ENCODE measurements around the gene KDM6A.
"Not testable (repeated sequence)": the region's sequence is repeated elsewhere in the genome, so short reads cannot be mapped to it uniquely, and the experiment has no call there.

The KDM6A gene

DNA sequence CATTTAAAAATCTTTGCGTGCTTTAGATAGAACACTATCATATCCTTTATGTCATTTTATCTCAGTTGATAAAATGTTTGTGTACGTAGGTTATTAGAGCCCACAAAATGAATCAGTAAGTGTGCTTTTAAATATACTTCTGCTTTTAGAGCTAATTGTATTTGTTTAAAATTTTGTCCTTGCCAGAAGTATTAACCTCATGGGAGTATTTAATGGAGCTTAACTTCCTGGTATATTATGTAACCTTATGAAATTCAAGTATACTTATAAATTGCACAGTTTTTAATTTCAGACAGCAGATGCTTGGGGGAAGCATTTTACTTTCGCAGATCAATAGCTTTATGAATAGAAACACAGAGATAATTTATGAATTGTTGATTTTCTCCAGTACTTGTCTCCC lies 237.5 kb downstream of the KDM6A start:
- DNase-seq (ENCODE audit: low read depth) = no peak

DNA sequence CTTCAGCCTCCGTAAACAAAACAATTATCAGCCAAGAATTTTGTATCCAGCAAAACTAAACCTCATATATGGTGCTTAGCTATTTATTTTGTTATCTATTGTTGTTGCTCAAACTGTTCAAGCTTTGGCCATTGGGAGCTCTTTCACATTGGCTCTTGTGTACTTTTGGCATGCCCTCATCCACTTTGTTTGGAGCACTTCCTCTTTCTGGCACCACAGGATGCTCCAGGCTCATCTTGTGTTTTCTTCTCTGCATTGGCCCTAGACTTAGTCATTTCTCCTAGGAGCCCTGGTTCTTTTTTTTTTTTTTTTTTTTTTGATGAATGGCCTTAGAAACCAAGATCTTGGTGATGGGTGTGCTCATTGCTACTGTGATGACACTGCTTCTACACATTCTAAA lies 253.2 kb downstream of the KDM6A start:
- no peak for DNase-seq (ENCODE audit: low read depth)

DNA sequence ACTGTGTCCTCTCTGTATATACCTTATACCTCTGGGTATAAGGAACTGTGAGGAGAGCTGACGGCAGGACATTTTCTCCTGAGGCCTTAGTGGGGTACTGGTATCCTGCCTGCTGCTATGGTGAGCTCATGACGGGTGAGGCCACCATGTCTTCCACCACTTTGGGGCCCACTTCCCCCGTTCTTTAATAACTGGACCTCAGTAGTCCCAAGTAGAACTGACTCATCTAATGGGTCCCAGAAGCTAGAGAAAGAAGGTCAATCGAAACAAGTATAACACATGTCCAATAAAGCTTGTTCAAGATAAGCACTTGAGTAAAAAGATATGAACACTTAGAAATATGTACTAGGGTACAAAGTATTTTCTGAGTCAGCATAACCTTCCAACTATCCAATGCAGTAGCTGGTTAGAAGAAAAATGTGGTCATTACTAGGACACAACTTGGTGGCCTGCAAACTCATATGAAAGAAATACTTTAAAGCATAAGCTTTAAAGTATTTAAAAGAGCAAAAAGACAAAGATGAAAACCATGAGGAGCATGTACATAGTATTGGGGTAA lies 256.0 kb downstream of the KDM6A start:
- DNase-seq (ENCODE audit: low read depth) = no peak

DNA sequence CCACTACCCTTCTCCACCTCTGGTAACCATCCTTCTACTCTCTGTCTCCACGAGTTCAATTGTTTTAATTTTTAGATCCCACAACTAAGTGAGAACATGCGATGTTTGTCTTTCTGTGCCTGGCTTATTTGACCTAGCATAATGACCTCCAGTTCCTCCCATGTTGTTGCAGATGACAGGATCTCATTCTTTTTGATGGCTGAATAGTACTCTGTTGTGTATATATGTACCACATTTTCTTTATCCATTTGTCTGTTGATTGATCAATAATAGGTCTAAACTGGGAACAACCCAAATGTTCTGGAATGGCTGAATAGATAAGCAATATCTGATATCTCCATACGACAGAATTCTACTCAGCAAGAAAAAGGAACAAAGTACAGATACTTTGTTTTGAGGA lies 260.5 kb downstream of the KDM6A start:
- DNase-seq (ENCODE audit: low read depth) = no peak

DNA sequence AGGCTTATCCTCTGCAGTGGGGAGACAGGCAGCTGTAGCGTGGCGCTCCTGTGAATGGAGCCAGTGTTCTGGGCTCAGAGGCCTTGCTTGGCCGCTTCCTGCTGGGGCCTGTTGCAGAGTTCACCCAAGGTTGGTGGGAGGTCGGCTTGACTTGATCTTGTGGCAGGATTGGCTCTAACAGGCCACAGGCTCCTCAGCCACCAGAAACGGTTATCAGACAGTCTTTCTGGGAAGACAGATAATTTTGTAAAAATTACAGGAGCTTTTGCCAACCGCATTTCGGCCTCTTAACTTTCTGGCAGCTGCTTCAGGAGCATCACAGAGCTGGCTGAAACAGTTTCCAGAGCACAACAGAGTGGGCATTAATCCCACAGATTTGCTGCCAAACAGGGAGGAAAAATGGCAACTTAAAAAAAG lies 261.3 kb downstream of the KDM6A start:
- no peak for DNase-seq (ENCODE audit: low read depth)

DNA sequence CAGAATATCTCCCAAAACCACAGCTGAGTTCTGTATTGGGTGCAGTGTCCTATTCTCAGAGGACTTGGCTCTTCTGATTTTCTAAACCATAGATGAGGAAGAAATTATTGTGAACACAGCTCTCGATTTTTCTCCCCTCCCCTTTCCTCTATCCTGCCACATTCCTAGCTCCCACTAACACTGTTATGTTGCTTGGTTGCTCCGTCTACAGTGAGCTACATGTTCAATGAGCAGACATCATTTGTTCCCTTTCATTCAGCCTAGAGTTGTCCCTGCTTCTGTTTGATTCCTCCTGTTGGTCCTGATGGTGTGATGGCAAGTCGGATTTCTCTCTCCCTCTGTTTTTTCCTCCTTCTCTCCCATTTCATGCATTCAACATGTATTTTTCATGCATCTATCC lies 261.8 kb downstream of the KDM6A start:
- no peak for DNase-seq (ENCODE audit: low read depth)

DNA sequence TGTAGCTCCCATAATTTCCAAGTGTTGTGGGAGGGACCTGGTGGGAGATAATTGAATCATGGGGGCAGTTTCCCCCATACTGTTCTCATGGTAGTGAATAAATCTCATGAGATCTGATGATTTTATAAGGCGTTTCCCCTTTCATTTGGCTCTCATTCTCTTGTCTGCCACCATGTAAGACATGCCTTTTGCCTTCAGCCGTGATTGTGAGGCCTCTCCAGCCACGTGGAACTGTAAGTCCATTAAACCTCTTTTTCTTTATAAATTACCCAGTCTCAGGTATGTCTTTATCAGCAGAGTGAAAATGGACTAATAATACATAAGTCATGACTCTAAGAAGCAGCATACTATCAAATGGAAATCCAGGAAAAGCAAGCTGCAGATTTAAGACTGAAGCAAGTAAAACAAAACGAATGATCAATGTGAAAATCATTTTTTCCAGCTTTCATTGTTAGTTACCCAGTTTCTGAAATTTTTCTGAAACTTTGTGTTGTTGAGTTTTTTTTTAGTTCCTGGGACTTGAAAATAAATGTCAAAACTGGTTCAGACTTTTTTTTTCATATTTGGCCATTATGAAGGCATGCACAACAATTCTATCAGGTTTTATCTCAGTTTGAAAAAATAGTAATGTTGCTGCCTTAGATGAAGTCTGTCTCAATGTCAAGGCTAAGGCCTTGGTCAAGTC lies 262.5 kb downstream of the KDM6A start:
- DNase-seq (ENCODE audit: low read depth) = not testable (repeated sequence)

DNA sequence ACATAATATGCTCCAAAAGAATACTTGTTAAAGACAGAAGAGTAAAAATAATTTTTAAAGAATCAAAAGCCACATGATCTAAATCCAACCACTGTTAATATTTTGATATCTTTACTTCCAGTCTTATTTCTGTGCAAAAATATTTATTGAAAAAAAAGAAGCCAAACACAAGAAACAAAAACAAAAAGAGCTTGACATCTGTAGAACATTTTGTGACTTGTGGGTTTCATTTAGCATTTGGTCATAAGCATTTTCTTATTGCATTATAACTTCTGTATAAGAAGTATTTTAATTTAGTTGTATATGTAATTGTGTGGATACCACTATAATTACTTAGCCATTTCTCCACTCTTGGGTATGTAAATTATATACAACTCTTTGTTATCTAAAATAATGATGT lies 264.5 kb downstream of the KDM6A start:
- DNase-seq (ENCODE audit: low read depth) = no peak

DNA sequence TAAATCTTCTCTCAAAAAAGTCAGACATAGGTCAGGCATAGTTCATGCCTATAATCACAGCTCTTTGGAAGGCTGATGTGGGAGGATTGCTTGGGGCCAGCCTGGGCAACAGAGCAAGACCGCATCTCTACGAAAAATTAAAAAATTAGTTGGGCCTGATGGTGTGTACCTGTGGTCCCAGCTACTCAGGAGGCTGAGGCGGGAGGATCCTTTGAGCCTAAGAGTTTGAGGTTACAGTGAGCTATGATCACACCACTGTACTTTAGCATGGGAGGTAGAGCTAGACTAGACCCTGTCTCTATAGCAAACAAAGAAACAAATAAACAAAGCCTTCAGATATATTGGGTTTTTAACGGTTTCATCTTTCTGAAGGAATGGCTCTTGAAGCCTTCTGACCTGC lies 265.5 kb downstream of the KDM6A start:
- no peak for DNase-seq (ENCODE audit: low read depth)

DNA sequence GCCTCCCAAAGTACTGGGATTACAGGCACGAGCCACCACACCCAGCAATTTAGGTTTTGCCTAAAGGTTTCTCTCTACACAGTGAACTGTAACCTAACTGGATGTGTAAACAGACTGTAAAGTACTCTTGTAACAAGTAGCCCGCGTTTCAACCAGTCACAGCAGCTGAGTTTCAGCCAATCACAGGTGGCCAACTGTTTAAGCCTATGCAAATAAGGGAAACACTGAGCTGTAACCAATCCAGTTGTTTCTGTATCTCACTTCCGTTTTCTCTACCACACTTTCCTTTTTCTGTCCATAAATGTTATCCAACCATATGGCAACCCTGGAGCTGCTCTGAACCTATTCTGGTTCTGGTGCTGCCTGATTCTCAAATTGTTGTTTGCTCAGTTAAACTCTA lies 267.8 kb downstream of the KDM6A start:
- no peak for DNase-seq (ENCODE audit: low read depth)

DNA sequence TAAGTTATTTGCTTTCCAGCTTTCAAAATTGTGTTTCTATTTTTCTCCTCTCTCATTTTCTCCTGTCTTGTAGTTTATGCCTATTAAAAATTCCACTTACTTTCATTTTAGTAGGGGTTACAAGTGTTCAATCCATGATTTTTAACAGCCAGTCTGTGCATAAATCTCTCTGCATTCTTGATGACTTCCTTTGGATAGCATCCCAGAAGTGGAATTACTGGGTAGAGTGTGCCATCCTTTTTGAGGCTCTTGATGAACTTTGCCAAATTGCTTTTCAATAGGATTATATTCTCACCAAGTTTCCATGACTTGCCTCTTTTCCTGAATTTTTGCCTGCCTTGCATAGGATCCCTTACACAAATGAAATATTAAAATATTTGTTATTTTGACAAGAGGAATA lies 269.2 kb downstream of the KDM6A start:
- DNase-seq (ENCODE audit: low read depth) = no peak

DNA sequence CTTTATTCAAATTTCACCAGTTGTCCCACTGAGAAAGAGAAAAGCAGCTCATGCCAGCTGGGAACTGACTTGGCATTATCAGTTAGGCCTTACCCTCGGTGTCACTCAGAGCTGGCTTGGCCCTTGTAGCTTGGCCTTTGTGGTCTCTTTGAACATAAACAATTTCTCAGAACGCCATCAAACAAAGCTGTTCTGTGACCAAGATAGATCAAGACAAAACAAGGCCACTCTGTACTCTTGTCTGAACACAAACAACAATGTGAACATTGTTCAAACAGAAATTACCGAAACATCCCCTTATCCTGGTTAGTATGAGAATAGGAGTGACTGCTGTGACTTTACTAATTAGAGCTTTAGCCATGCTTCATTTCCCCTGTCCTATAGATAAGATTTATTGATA lies 270.5 kb downstream of the KDM6A start:
- no peak for DNase-seq (ENCODE audit: low read depth)

DNA sequence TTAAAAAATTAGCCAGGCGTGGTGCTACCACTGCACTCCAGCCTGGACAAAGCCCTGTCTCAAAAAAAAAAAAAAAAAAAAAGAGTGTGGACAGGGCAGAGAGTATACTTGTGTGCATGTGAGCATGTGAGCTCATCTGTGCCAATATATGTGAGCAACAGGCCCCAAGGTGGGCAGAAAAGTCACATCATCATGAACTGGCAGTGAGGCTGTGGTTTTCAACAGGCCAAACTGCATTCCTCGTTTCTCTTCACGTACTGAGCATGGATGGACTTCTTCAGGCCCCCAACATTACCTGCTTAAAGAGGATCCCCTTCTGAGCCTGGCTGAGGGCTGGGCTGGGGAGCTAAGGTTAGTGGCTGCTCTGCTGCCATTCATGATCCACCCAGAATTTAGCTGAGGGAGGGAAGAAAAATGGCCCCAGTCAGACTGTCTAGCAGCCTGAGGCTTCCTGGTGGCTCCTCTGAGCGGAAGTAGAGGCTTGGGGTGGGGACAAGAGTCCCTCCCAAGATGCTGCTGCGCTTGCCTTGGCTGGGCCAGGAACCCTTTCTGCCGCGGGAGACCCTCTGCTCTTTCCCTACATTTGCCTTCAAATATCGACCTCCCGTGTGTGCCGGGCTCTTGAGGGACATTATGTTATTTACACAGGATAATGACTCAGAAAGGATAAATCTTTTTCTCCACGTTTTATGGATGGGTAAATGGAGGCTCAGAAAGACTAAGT lies 272.7 kb downstream of the KDM6A start:
- no peak for DNase-seq (ENCODE audit: low read depth)

DNA sequence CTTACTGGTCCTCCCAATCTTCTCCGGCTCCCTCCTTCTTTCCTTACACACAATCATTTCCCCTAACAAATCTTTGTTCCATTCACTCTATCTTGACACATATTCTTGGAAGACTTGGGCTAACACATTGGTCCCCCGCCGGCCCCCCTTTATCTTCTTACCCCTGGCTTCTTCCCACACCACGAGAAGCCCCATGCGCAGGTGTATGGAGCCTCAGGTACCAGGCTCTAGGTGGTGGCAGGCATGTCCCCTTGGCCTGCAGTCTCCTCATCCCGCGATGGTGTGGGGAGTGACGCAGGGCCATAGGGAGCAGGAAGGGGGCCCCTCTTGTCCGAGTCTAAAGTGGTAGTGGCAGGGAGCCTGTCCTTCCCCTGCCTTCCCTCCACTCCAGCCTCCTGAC lies 277.8 kb downstream of the KDM6A start:
- DNase-seq (ENCODE audit: low read depth) = no peak

DNA sequence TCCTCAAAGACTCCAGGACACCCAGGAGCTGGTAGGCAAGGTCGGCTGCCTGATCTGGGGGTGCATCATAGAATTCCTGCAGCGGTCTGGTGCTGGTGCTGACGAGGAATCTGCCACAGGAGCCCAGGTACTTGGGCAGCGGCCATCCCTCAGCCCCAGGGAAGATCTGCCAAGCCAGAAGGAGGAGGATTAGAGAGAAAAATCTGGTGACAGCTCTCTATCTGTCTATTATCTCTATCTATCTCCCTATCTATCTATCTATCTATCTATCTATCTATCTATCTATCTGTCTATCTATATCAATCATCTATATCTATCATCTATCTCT lies 281.0 kb downstream of the KDM6A start:
- no peak for DNase-seq (ENCODE audit: low read depth)

DNA sequence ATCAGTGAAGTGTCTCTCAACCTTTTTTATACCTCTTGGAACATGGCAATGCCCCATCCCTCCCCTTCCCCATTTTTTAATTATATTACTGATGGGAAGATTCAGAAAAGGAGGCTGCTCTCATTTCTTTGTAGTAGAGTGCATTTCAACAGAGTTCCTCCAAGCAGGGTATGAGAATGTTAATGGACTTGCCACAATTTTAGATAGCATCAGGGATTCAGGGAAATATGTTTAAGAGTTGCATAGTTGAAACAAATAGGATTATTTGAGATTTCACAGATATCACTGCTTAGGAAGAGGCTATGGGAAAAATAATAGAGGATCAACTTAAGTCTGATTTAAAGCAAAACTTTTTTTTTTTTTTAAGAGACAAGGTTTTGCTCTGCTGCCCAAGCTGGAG lies 281.5 kb downstream of the KDM6A start:
- no peak for DNase-seq (ENCODE audit: low read depth)

DNA sequence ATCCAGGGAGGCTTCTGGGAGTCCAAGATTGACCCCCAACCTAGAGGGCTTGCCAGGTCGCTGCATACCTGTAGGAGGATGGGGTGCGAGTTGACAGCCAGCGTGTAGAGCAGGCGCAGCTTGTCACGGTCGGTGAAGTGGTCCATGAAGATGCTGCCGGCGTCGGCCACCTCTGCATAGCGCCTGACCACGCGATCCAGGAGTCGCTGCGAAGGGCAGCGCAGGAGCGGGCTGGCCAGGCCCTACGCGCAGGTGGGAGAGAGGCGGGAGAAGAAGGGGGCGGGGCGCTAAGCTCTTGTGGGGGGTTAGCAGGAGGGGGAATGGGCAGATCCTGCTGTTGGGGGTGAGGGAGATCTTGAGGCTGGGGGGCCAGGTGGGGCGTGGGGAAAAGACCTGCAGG lies 284.7 kb downstream of the KDM6A start:
- no peak for DNase-seq (ENCODE audit: low read depth)
